GM12878 (cell line): Measurements from ENCODE around the gene PNLIPRP2.

Experiments used
- ATF2 ChIP-seq: IDR thresholded peaks from 2 replicates; pipeline ENCODE4 v1.6.1; 2012; ENCODE audit warnings: low read length, inconsistent platforms
- BCLAF1 ChIP-seq: fragments of 450-650 bp; IDR thresholded peaks from 2 replicates; pipeline ENCODE4 v1.6.1; 2017; ENCODE audit warnings: antibody characterized with exemption, mild to moderate bottlenecking, moderate library complexity
- CHD2 ChIP-seq: IDR thresholded peaks from 2 replicates; pipeline ENCODE4 v1.6.1; 2011; ENCODE audit warnings: low read depth, low read length, improper control_type of control experiment, borderline replicate concordance
- CREB1 ChIP-seq: IDR thresholded peaks from 2 replicates; pipeline ENCODE4 v1.6.1; 2012; ENCODE audit warnings: low read depth, mild to moderate bottlenecking, inconsistent platforms
- CTCF ChIP-seq, 3 experiments: IDR thresholded peaks in 2 of 3; conservative IDR thresholded peaks in 1 of 3; 2 replicates each; pipeline ENCODE4 v1.5.1; 2011; ENCODE audit warnings: low read depth in 3 of 3, low read length in 3 of 3, mild to moderate bottlenecking in 3 of 3, control low read depth in 2 of 3, moderate library complexity in 2 of 3, inconsistent platforms in 1 of 3, mixed read lengths in 1 of 3; ENCODE audit not compliant: control insufficient read depth in 2 of 3, insufficient read depth in 1 of 3; ENCODE audit errors: extremely low read depth in 1 of 3
- NKRF ChIP-seq: fragments of 450-650 bp; conservative IDR thresholded peaks from 2 replicates; pipeline ENCODE4 v1.6.1; 2017; ENCODE audit warnings: mild to moderate bottlenecking, moderate library complexity
- RCOR1 ChIP-seq: conservative IDR thresholded peaks from 2 replicates; pipeline ENCODE4 v1.6.1; 2012; ENCODE audit warnings: low read depth, low read length, improper control_type of control experiment
- SUPT20H ChIP-seq: IDR thresholded peaks from 2 replicates; pipeline ENCODE4 v1.6.1; 2011; ENCODE audit warnings: low read depth, mild to moderate bottlenecking, low read length, moderate library complexity, borderline replicate concordance; ENCODE audit not compliant: control insufficient read depth
- TARDBP ChIP-seq: IDR thresholded peaks from 2 replicates; pipeline ENCODE4 v1.6.1; 2016; ENCODE audit warnings: borderline replicate concordance
- ZBTB40 ChIP-seq: fragments of 450-650 bp; IDR thresholded peaks from 2 replicates; pipeline ENCODE4 v1.6.1; 2016; ENCODE audit warnings: mild to moderate bottlenecking, moderate library complexity, borderline replicate concordance

GRCh38 chr10:116673866-116674265 lies 53.1 kb downstream of the PNLIPRP2 start:
- TF ChIP-seq ATF2, result no peak
- no peak for TF ChIP-seq NKRF
- no peak for TF ChIP-seq ZBTB40
- no peak for TF ChIP-seq CREB1
- no peak for TF ChIP-seq BCLAF1
- no peak for TF ChIP-seq RCOR1
- no peak for TF ChIP-seq CTCF (IDR thresholded peaks at IDR 0.05 in 2 of 3, conservative IDR thresholded peaks at IDR 0.05 in 1 of 3; ENCODE audit: control insufficient read depth in 2 of 3, extremely low read depth in 1 of 3, insufficient read depth in 1 of 3, low read depth in 3 of 3, low read length in 3 of 3)
- no peak for TF ChIP-seq TARDBP
- TF ChIP-seq CHD2, result no peak
- no peak for TF ChIP-seq SUPT20H
